Astrocyte (in vitro differentiated cells and primary cell): ENCODE results near the gene RPL21. TPM values are rescaled to one million over a fixed set of nuclear protein-coding genes. Genes with fewer than 3 reads are reported as not detected.

Experiments used
- DNase-seq: peaks from one replicate; pipeline ENCODE4 v3.0.0-alpha.2; 2010; ENCODE audit warnings: low read depth
- FAIRE-seq: peaks from 2 replicates; lab custom pipeline; 2011; peaks lifted over from hg19 to GRCh38; lab: Jason Lieb, UNC
- H2AFZ ChIP-seq: 2 replicates; pipeline ENCODE4 v1.6.0; 2012; ENCODE audit warnings: low read depth, low read length, inconsistent platforms
- H3K27ac ChIP-seq: 2 replicates; pipeline ENCODE4 v1.5.1; 2011; ENCODE audit warnings: low read depth, low read length, inconsistent platforms
- H3K27me3 ChIP-seq: 2 replicates; pipeline ENCODE4 v1.6.0; 2011; ENCODE audit warnings: low read length, inconsistent platforms; ENCODE audit not compliant: insufficient read depth
- H3K36me3 ChIP-seq: 2 replicates; pipeline ENCODE4 v1.5.1; 2011; ENCODE audit warnings: low read length, inconsistent platforms; ENCODE audit not compliant: insufficient read depth
- H3K4me1 ChIP-seq: 2 replicates; pipeline ENCODE4 v1.5.1; 2011; ENCODE audit warnings: low read length, inconsistent platforms; ENCODE audit not compliant: insufficient read depth
- H3K4me2 ChIP-seq: 2 replicates; pipeline ENCODE4 v1.6.0; 2012; ENCODE audit warnings: low read length, inconsistent platforms
- H3K4me3 ChIP-seq: 2 replicates; pipeline ENCODE4 v1.5.1; 2011; ENCODE audit warnings: low read depth, mild to moderate bottlenecking, low read length, inconsistent platforms; ENCODE audit not compliant: insufficient read depth
- H3K79me2 ChIP-seq: 2 replicates; pipeline ENCODE4 v1.6.0; 2012; ENCODE audit warnings: mild to moderate bottlenecking, low read length, inconsistent platforms; ENCODE audit not compliant: insufficient read depth
- H3K9ac ChIP-seq: 2 replicates; pipeline ENCODE4 v1.6.0; 2012; ENCODE audit warnings: mild to moderate bottlenecking, low read length, inconsistent platforms
- H3K9me3 ChIP-seq: 2 replicates; pipeline ENCODE4 v1.5.1; 2012; ENCODE audit warnings: low read depth, mild to moderate bottlenecking, low read length, inconsistent platforms; ENCODE audit not compliant: insufficient read depth
- H4K20me1 ChIP-seq: 2 replicates; pipeline ENCODE4 v1.6.0; 2012; ENCODE audit warnings: low read length, inconsistent platforms; ENCODE audit not compliant: insufficient read depth
- H3K27ac Mint-ChIP-seq: one replicate; pipeline ENCODE4 v1.8.0; 2021; ENCODE audit warnings: mild to moderate bottlenecking, mixed read lengths; ENCODE audit not compliant: unreplicated experiment
- H3K27me3 Mint-ChIP-seq: one replicate; pipeline ENCODE4 v1.8.0; 2021; ENCODE audit warnings: low read depth, mixed read lengths; ENCODE audit not compliant: unreplicated experiment
- H3K36me3 Mint-ChIP-seq: one replicate; pipeline ENCODE4 v1.8.0; 2021; ENCODE audit warnings: low read depth, mixed read lengths; ENCODE audit not compliant: unreplicated experiment
- H3K4me1 Mint-ChIP-seq: one replicate; pipeline ENCODE4 v1.8.0; 2021; ENCODE audit warnings: low read depth, mixed read lengths; ENCODE audit not compliant: unreplicated experiment
- H3K4me3 Mint-ChIP-seq: one replicate; pipeline ENCODE4 v1.8.0; 2021; ENCODE audit warnings: mild to moderate bottlenecking, moderate library complexity, mixed read lengths; ENCODE audit not compliant: unreplicated experiment
- H3K9me3 Mint-ChIP-seq: one replicate; pipeline ENCODE4 v1.8.0; 2021; ENCODE audit warnings: mild to moderate bottlenecking, mixed read lengths; ENCODE audit not compliant: unreplicated experiment
- CTCF ChIP-seq: IDR thresholded peaks from 2 replicates; pipeline ENCODE4 v1.5.1; 2011; ENCODE audit warnings: low read depth, mild to moderate bottlenecking, inconsistent platforms, low read length, moderate library complexity; ENCODE audit not compliant: insufficient read depth
- EZH2 ChIP-seq: IDR thresholded peaks from 2 replicates; pipeline ENCODE4 v1.6.1; 2012; ENCODE audit warnings: mild to moderate bottlenecking, low read length, inconsistent platforms; ENCODE audit not compliant: insufficient read depth
- total RNA-seq: library from RNA; stranded (reverse); gene quantifications from 2 replicates; pipeline ENCODE4 v1.2.1, GENCODE V29; 2021

The RPL21 gene
- total RNA-seq, 1 donor from 2014 or later = 728 TPM

- peaks cover 3% of the 10 kb centered on the region for H3K4me1 Mint-ChIP-seq
- no peaks in the 10 kb centered on the region for H3K36me3 Mint-ChIP-seq
Measured at GRCh38 chr13:27245610-27246009, 5.7 kb upstream of the RPL21 start.

GRCh38 chr13:27250833-27251165, 559 bp upstream of the RPL21 start:
- Mint-ChIP-seq H3K4me3 (peak overlapping the region; percentile 99), H3K36me3 (peaks cover 12% of the 10 kb centered on the region), H3K9me3 (no peaks in the 10 kb centered on the region), H3K27me3 (no peaks in the 10 kb centered on the region), H3K27ac (peak overlapping the region; percentile 99), H3K4me1 (peaks cover 15% of the 10 kb centered on the region)
- DNase-seq (no peak), FAIRE-seq (no peak)
- peaks cover 15% of the 10 kb centered on the region for H3K36me3 ChIP-seq
- peaks cover 36% of the 10 kb centered on the region for H4K20me1 ChIP-seq
- no peaks in the 10 kb centered on the region for H3K27me3 ChIP-seq
- peaks cover 9% of the 10 kb centered on the region for H3K4me1 ChIP-seq
- H3K9me3 ChIP-seq = no peaks in the 10 kb centered on the region
- TF ChIP-seq CTCF = no peak
- TF ChIP-seq EZH2 = no peak
- peak overlapping the region; percentile 89 for H3K4me3 ChIP-seq
- peaks cover 60% of the 10 kb centered on the region for H3K79me2 ChIP-seq
- peak overlapping the region; percentile 90 for H3K4me2 ChIP-seq
- H3K27ac ChIP-seq = peak overlapping the region; percentile 99
- H3K9ac ChIP-seq = peak overlapping the region; percentile 100
- H2AFZ ChIP-seq = peak overlapping the region; percentile 78

More at GRCh38 chr13:27245610-27246009, 5.7 kb upstream of the RPL21 start:
- Histone ChIP-seq H3K9me3 (no peaks in the 10 kb centered on the region), H3K4me2 (no peak overlapping the region), H3K9ac (no peak overlapping the region), H2AFZ (no peak overlapping the region), H3K27me3 (no peaks in the 10 kb centered on the region), H3K4me3 (no peak overlapping the region), H3K79me2 (peaks cover 11% of the 10 kb centered on the region), H3K36me3 (no peaks in the 10 kb centered on the region), H4K20me1 (no peaks in the 10 kb centered on the region), H3K4me1 (no peaks in the 10 kb centered on the region), H3K27ac (no peak overlapping the region)
- TF ChIP-seq CTCF = no peak
- no peak for TF ChIP-seq EZH2
- FAIRE-seq (no peak), DNase-seq (no peak)
- Mint-ChIP-seq H3K4me3 (no peak overlapping the region), H3K27me3 (no peaks in the 10 kb centered on the region), H3K27ac (no peak overlapping the region), H3K9me3 (no peaks in the 10 kb centered on the region)

- H3K36me3 Mint-ChIP-seq = peaks cover 12% of the 10 kb centered on the region
- H4K20me1 ChIP-seq = peaks cover 47% of the 10 kb centered on the region
- H3K4me3 Mint-ChIP-seq = peak overlapping the region; percentile 99
- H2AFZ ChIP-seq = no peak overlapping the region
- peak overlapping the region; percentile 99 for H3K27ac ChIP-seq
- peak overlapping the region; percentile 99 for H3K27ac Mint-ChIP-seq
- peaks cover 28% of the 10 kb centered on the region for H3K36me3 ChIP-seq
- TF ChIP-seq EZH2 (no peak), CTCF (no peak)
- no peaks in the 10 kb centered on the region for H3K27me3 Mint-ChIP-seq
- peaks cover 66% of the 10 kb centered on the region for H3K79me2 ChIP-seq
- no peaks in the 10 kb centered on the region for H3K27me3 ChIP-seq
- DNase-seq (no peak), FAIRE-seq (no peak)
- H3K4me1 Mint-ChIP-seq = peaks cover 15% of the 10 kb centered on the region
- H3K4me1 ChIP-seq = peaks cover 9% of the 10 kb centered on the region
- H3K9me3 Mint-ChIP-seq = no peaks in the 10 kb centered on the region
- peak overlapping the region; percentile 89 for H3K4me3 ChIP-seq
- H3K4me2 ChIP-seq = peak overlapping the region; percentile 90
- peak overlapping the region; percentile 100 for H3K9ac ChIP-seq
- H3K9me3 ChIP-seq = no peaks in the 10 kb centered on the region
Measured at GRCh38 chr13:27252467-27252866, 1.1 kb downstream of the RPL21 start.
